Muscle of leg (tissue), 11 donors: ENCODE measurements around the gene SMPX. TPM values are rescaled to one million over a fixed set of nuclear protein-coding genes. Genes with fewer than 3 reads are reported as not detected.
A peak's percentile ranks its signal among the peaks of the same experiment; 100 is the strongest.

ENCODE experiments used
- DNase-seq: peaks from one replicate; pipeline ENCODE4 v3.0.0; 2013
- H3K27ac ChIP-seq: one replicate; pipeline ENCODE4 v1.5.1; 2013; ENCODE audit warnings: mild to moderate bottlenecking, low read length, control low read depth
- H3K27me3 ChIP-seq: one replicate; pipeline ENCODE4 v1.6.1; 2013; ENCODE audit warnings: low read length; ENCODE audit not compliant: control insufficient read depth, insufficient read depth
- H3K36me3 ChIP-seq: one replicate; pipeline ENCODE4 v1.6.1; 2013; ENCODE audit warnings: low read length; ENCODE audit not compliant: control insufficient read depth, insufficient read depth
- H3K4me1 ChIP-seq: one replicate; pipeline ENCODE4 v1.6.1; 2013; ENCODE audit warnings: low read length; ENCODE audit not compliant: control insufficient read depth, insufficient read depth
- H3K4me3 ChIP-seq: one replicate; pipeline ENCODE4 v1.5.1; 2013; ENCODE audit warnings: low read length, control low read depth
- H3K9me3 ChIP-seq: replicated peaks from 2 replicates; pipeline ENCODE4 v1.6.1; 2013; ENCODE audit warnings: low read depth, low read length; ENCODE audit not compliant: control insufficient read depth
- WGBS: methylation state at CpG from one replicate; pipeline ENCODE4 v1.1.5; 2013; ENCODE audit warnings: missing lambda C conversion rate; ENCODE audit not compliant: insufficient coverage; 5-methylcytosine and 5-hydroxymethylcytosine counted together
- polyA plus RNA-seq, 8 donors: library from polyadenylated mRNA; unstranded; fragments of 120-200 nt; gene quantifications; one replicate each; pipeline versions ENCODE4 v1.2.1 to v1.2.3, GENCODE V29; 2013; ENCODE audit warnings: inconsistent platforms in 1 of 8, low replicate concordance in 1 of 8; ENCODE audit not compliant: insufficient read length in 8 of 8, insufficient read depth in 1 of 8
- total RNA-seq: library from RNA; stranded (reverse); fragments of 120-200 nt; gene quantifications from one replicate; pipeline ENCODE4 v1.2.4, GENCODE V29; 2013

SMPX gene
- total and polyA plus RNA-seq, 9 donors = 184 to 299 (median 249) TPM

GRCh38 chrX:21700967-21701366 is 56.9 kb downstream of the SMPX start:
- Histone ChIP-seq H3K9me3 (no peaks in the 10 kb centered on the region), H3K4me1 (no peaks in the 10 kb centered on the region), H3K36me3 (no peaks in the 10 kb centered on the region), H3K4me3 (no peak overlapping the region), H3K27ac (no peak overlapping the region), H3K27me3 (peaks cover 6% of the 10 kb centered on the region)
- WGBS = 78% methylated on average over 1 of the region's 3 CpGs
- DNase-seq = no peak

- DNase-seq = no peak
- Histone ChIP-seq H3K36me3 (no peaks in the 10 kb centered on the region), H3K27ac (no peak overlapping the region), H3K27me3 (peaks cover 6% of the 10 kb centered on the region), H3K4me1 (no peaks in the 10 kb centered on the region), H3K9me3 (no peaks in the 10 kb centered on the region), H3K4me3 (no peak overlapping the region)
- WGBS = 75% methylated on average over 2 of the region's 5 CpGs
These were observed 57.6 kb downstream of the SMPX start for GRCh38 chrX:21700275-21700674.

- no peaks in the 10 kb centered on the region for H3K9me3 ChIP-seq
- H3K27me3 ChIP-seq = peaks cover 6% of the 10 kb centered on the region
- WGBS = no CpG with 5 or more reads among the region's 3 CpGs
- no peaks in the 10 kb centered on the region for H3K36me3 ChIP-seq
- H3K4me3 ChIP-seq = no peak overlapping the region
- H3K4me1 ChIP-seq = no peaks in the 10 kb centered on the region
- DNase-seq = no peak
- no peak overlapping the region for H3K27ac ChIP-seq
These were observed 58.8 kb downstream of the SMPX start for GRCh38 chrX:21699136-21699535.

GRCh38 chrX:21698272-21698671 is 59.6 kb downstream of the SMPX start:
- no peaks in the 10 kb centered on the region for H3K4me1 ChIP-seq
- WGBS = 67% methylated on average over 1 of the region's 4 CpGs

GRCh38 chrX:21691512-21692018 is 66.4 kb downstream of the SMPX start:
- H3K27me3 ChIP-seq = peaks cover 4% of the 10 kb centered on the region
- H3K4me1 ChIP-seq = no peaks in the 10 kb centered on the region
- H3K4me3 ChIP-seq = no peak overlapping the region
- no peak overlapping the region for H3K27ac ChIP-seq
- no peaks in the 10 kb centered on the region for H3K36me3 ChIP-seq
- no peaks in the 10 kb centered on the region for H3K9me3 ChIP-seq
- no CpG with 5 or more reads among the region's 3 CpGs for WGBS
- no peak for DNase-seq

More at GRCh38 chrX:21698272-21698671, 59.6 kb downstream of the SMPX start:
- Histone ChIP-seq H3K4me3 (no peak overlapping the region), H3K36me3 (no peaks in the 10 kb centered on the region), H3K27me3 (peaks cover 5% of the 10 kb centered on the region), H3K9me3 (no peaks in the 10 kb centered on the region), H3K27ac (no peak overlapping the region)
- DNase-seq = no peak

- peaks cover 12% of the 10 kb centered on the region for H3K27me3 ChIP-seq
- no peaks in the 10 kb centered on the region for H3K9me3 ChIP-seq
- no peak for DNase-seq
- no peak overlapping the region for H3K4me3 ChIP-seq
- no peak overlapping the region for H3K27ac ChIP-seq
- H3K36me3 ChIP-seq = no peaks in the 10 kb centered on the region
- WGBS = no CpG with 5 or more reads among the region's 1 CpG
- no peaks in the 10 kb centered on the region for H3K4me1 ChIP-seq
These were observed 74.0 kb downstream of the SMPX start for GRCh38 chrX:21683941-21684340.

GRCh38 chrX:21678048-21678612 is 79.8 kb downstream of the SMPX start:
- H3K27ac ChIP-seq = no peak overlapping the region

GRCh38 chrX:21675931-21676330 is 82.0 kb downstream of the SMPX start:
- DNase-seq = no peak
- Histone ChIP-seq H3K27me3 (peaks cover 13% of the 10 kb centered on the region), H3K36me3 (no peaks in the 10 kb centered on the region), H3K27ac (no peak overlapping the region), H3K4me3 (no peak overlapping the region), H3K9me3 (no peaks in the 10 kb centered on the region), H3K4me1 (no peaks in the 10 kb centered on the region)
- 23% methylated on average over 2 of the region's 2 CpGs for WGBS

More at GRCh38 chrX:21678048-21678612, 79.8 kb downstream of the SMPX start:
- Histone ChIP-seq H3K9me3 (no peaks in the 10 kb centered on the region), H3K4me3 (no peak overlapping the region), H3K27me3 (peaks cover 13% of the 10 kb centered on the region), H3K4me1 (no peaks in the 10 kb centered on the region), H3K36me3 (no peaks in the 10 kb centered on the region)
- no peak for DNase-seq
- WGBS = no CpG with 5 or more reads among the region's 4 CpGs

GRCh38 chrX:21674430-21675186 is 83.3 kb downstream of the SMPX start:
- Histone ChIP-seq H3K36me3 (no peaks in the 10 kb centered on the region), H3K27ac (no peak overlapping the region), H3K4me1 (no peaks in the 10 kb centered on the region), H3K4me3 (no peak overlapping the region), H3K9me3 (no peaks in the 10 kb centered on the region), H3K27me3 (peaks cover 8% of the 10 kb centered on the region)
- WGBS = no CpG with 5 or more reads among the region's 4 CpGs
- DNase-seq = no peak

- H3K27ac ChIP-seq = no peak overlapping the region
These were observed 91.2 kb downstream of the SMPX start for GRCh38 chrX:21666679-21667078.

More at GRCh38 chrX:21666679-21667078, 91.2 kb downstream of the SMPX start:
- no peaks in the 10 kb centered on the region for H3K9me3 ChIP-seq
- no peaks in the 10 kb centered on the region for H3K36me3 ChIP-seq
- 50% methylated on average over 2 of the region's 4 CpGs for WGBS
- H3K4me1 ChIP-seq = no peaks in the 10 kb centered on the region
- no peak overlapping the region for H3K4me3 ChIP-seq
- peaks cover 8% of the 10 kb centered on the region for H3K27me3 ChIP-seq
- DNase-seq = peak; percentile 12
